Aorta (tissue), 5 donors: ENCODE results near the gene TSPAN16. TPM values are rescaled to one million over a fixed set of nuclear protein-coding genes. Genes with fewer than 3 reads are reported as not detected.
"Not testable (repeated sequence)": the region's sequence is repeated elsewhere in the genome, so short reads cannot be mapped to it uniquely, and the experiment has no call there.

ENCODE experiments used
- ATAC-seq: fragments of 200-7000 bp; cut with Tn5 transposase; one replicate; pipeline ENCODE4 v1.9.1; 2022; ENCODE audit warnings: moderate library complexity; ENCODE audit not compliant: low FRiP score
- DNase-seq, 2 donors: peaks; one replicate each; pipeline ENCODE4 v3.0.0-alpha.2; 2020
- H3K27ac ChIP-seq, 2 donors: one replicate each; pipeline ENCODE4 v1.5.1; 2013; ENCODE audit warnings: low read length in 2 of 2, mild to moderate bottlenecking in 2 of 2, moderate library complexity in 2 of 2, control low read depth in 1 of 2, inconsistent platforms in 1 of 2, low read depth in 1 of 2
- H3K27me3 ChIP-seq, 2 donors: one replicate each; pipeline ENCODE4 v1.6.1; 2013; ENCODE audit warnings: control low read depth in 1 of 2, low read length in 1 of 2, mild to moderate bottlenecking in 1 of 2, moderate library complexity in 1 of 2; ENCODE audit not compliant: insufficient read depth in 2 of 2, control insufficient read depth in 1 of 2
- H3K36me3 ChIP-seq, 2 donors: one replicate each; pipeline ENCODE4 v1.6.1; 2013; ENCODE audit warnings: control low read depth in 1 of 2, low read length in 1 of 2, mild to moderate bottlenecking in 1 of 2; ENCODE audit not compliant: insufficient read depth in 2 of 2, control insufficient read depth in 1 of 2
- H3K4me1 ChIP-seq, 2 donors: one replicate each; pipeline ENCODE4 v1.6.1; 2013; ENCODE audit warnings: low read length in 2 of 2, control low read depth in 1 of 2, mild to moderate bottlenecking in 1 of 2, moderate library complexity in 1 of 2; ENCODE audit not compliant: insufficient read depth in 2 of 2, control insufficient read depth in 1 of 2
- H3K4me3 ChIP-seq, 2 donors: one replicate each; pipeline ENCODE4 v1.5.1; 2013; ENCODE audit warnings: low read length in 2 of 2, control low read depth in 1 of 2, mild to moderate bottlenecking in 1 of 2
- H3K9me3 ChIP-seq: one replicate; pipeline ENCODE4 v1.6.1; 2013; ENCODE audit warnings: mild to moderate bottlenecking, low read length; ENCODE audit not compliant: control insufficient read depth
- WGBS, 2 donors: extraction: QIAGEN DNeasy Blood & Tissue Kit; methylation state at CpG; one replicate each; pipeline ENCODE4 v1.1.7; 2013; 5-methylcytosine and 5-hydroxymethylcytosine counted together
- intact Hi-C, 2 donors: fragments of 100-400 bp; cut with DNase I; formaldehyde crosslinking; loops; one replicate each; pipeline versions ENCODE4 v1.14.2 to v1.15.0; 2022
- polyA plus RNA-seq, 2 donors: library from polyadenylated mRNA; stranded (reverse); fragments of 200-250 nt; gene quantifications; one replicate each; pipeline ENCODE4 v1.2.3, GENCODE V29; 2013
- total RNA-seq, 2 donors: library from RNA; stranded (reverse); fragmentation: NEBNext Ultra II Directional; extraction: Animal tissue kit (Norgen Biotek cat#: 25700); gene quantifications; one replicate each; pipeline ENCODE4 v1.2.1, GENCODE V29; 2021
- donor health status: healthy with polysubstance abuse.
- donor health status: Bipolar disorder and iron deficiency.
- donor health status: DM: no; HTN: no; CAD: no.
- donor health status: DM: no; HTN: no; CAD: no.
- donor health status: DM: yes; HTN: yes; CAD: no.

Gene TSPAN16
- total and polyA plus RNA-seq, 4 donors = not detected

- Histone ChIP-seq H3K4me1 (no peaks in the 10 kb centered on the region), H3K36me3 (peaks cover 0 to 6% of the 10 kb centered on the region in 2 donors), H3K27me3 (no peaks in the 10 kb centered on the region), H3K4me3 (no peak overlapping the region), H3K27ac (no peak overlapping the region), H3K9me3 (no peaks in the 10 kb centered on the region)
- DNase-seq (no peak), ATAC-seq (no peak)
- WGBS, 2 donors = 95 to 98% methylated on average over 5 of the region's 5 CpGs
- intact Hi-C loops = no loop called here
Observed at GRCh38 chr19:11332822-11333221, 36.9 kb downstream of the TSPAN16 start.

GRCh38 chr19:11333838-11334237 is 37.9 kb downstream of the TSPAN16 start:
- H3K4me3 ChIP-seq = not testable (repeated sequence)

GRCh38 chr19:11335449-11336146 is 39.6 kb downstream of the TSPAN16 start:
- ATAC-seq = no peak
- intact Hi-C loops = loop anchor here in 1 of 2 donors (5.0 kb wide), 2 partner anchors 38 to 42 kb away; partner anchors contain the start of gene TSPAN16
- H3K27me3 ChIP-seq = no peaks in the 10 kb centered on the region
- H3K4me3 ChIP-seq = no peak overlapping the region
- no peak for DNase-seq
- H3K9me3 ChIP-seq = no peaks in the 10 kb centered on the region
- 91 to 92% methylated on average over 17 of the region's 17 CpGs for WGBS, 2 donors
- H3K36me3 ChIP-seq = peaks cover 0 to 6% of the 10 kb centered on the region in 2 donors
- H3K4me1 ChIP-seq = no peaks in the 10 kb centered on the region
- H3K27ac ChIP-seq = no peak overlapping the region

More at GRCh38 chr19:11333838-11334237, 37.9 kb downstream of the TSPAN16 start:
- intact Hi-C loops, H3K4me1 ChIP-seq, H3K27me3 ChIP-seq, H3K9me3 ChIP-seq, DNase-seq, ATAC-seq, H3K27ac ChIP-seq, H3K36me3 ChIP-seq: not testable (repeated sequence)
- 80 to 83% methylated on average over 9 of the region's 9 CpGs for WGBS, 2 donors

- no peak overlapping the region for H3K27ac ChIP-seq
- intact Hi-C loops = loop anchor here in 1 of 2 donors (5.0 kb wide), 2 partner anchors 40 kb away; partner anchors contain the start of gene TSPAN16
- no peak for ATAC-seq
- H3K36me3 ChIP-seq = peaks cover 0 to 6% of the 10 kb centered on the region in 2 donors
- WGBS, 2 donors = 88 to 93% methylated on average over 13 to 14 of the region's 14 CpGs
- H3K4me3 ChIP-seq = no peak overlapping the region
- H3K9me3 ChIP-seq = no peaks in the 10 kb centered on the region
- no peaks in the 10 kb centered on the region for H3K4me1 ChIP-seq
- H3K27me3 ChIP-seq = no peaks in the 10 kb centered on the region
- DNase-seq = no peak
Observed at GRCh38 chr19:11337080-11337479, 41.1 kb downstream of the TSPAN16 start.

GRCh38 chr19:11338121-11338520 is 42.2 kb downstream of the TSPAN16 start:
- DNase-seq (no peak), ATAC-seq (no peak)
- 57 to 66% methylated on average over 7 of the region's 7 CpGs for WGBS, 2 donors
- Histone ChIP-seq H3K4me3 (no peak overlapping the region), H3K27me3 (no peaks in the 10 kb centered on the region), H3K27ac (no peak overlapping the region), H3K9me3 (no peaks in the 10 kb centered on the region), H3K36me3 (peaks cover 0 to 6% of the 10 kb centered on the region in 2 donors), H3K4me1 (no peaks in the 10 kb centered on the region)
- intact Hi-C loops = loop anchor here in 1 of 2 donors (5.0 kb wide), 2 partner anchors 39 to 41 kb away; partner anchors contain the start of gene TSPAN16

- 10 to 11% methylated on average over 21 of the region's 21 CpGs for WGBS, 2 donors
- intact Hi-C loops = loop anchor here in 1 of 2 donors (5.0 kb wide), 2 partner anchors 39 to 41 kb away; partner anchors contain the start of gene TSPAN16
- H3K9me3 ChIP-seq = no peaks in the 10 kb centered on the region
- peak; percentile 49 for ATAC-seq
- no peaks in the 10 kb centered on the region for H3K4me1 ChIP-seq
- peaks cover 0 to 4% of the 10 kb centered on the region in 2 donors for H3K36me3 ChIP-seq
- peak overlapping the region; percentile 58 to 72 for H3K4me3 ChIP-seq
- no peak for DNase-seq
- no peak overlapping the region for H3K27ac ChIP-seq
- H3K27me3 ChIP-seq = no peaks in the 10 kb centered on the region
Observed at GRCh38 chr19:11338569-11339253, 42.8 kb downstream of the TSPAN16 start.

- ATAC-seq (peak; percentile 93), DNase-seq (peak; percentile 96 to 97)
- Histone ChIP-seq H3K36me3 (peaks cover 0 to 4% of the 10 kb centered on the region in 2 donors), H3K4me3 (peak within 1 kb of the TSS; percentile 58 to 72), H3K4me1 (no peaks in the 10 kb centered on the region), H3K27ac (peak within 1 kb of the TSS in 1 of 2 donors; percentile 7), H3K27me3 (no peaks in the 10 kb centered on the region), H3K9me3 (no peaks in the 10 kb centered on the region)
- intact Hi-C loops = loop anchor here in 1 of 2 donors (5.0 kb wide), 2 partner anchors 38 to 42 kb away; partner anchors contain the start of gene TSPAN16
- 5 to 6% methylated on average over 46 to 53 of the region's 53 CpGs for WGBS, 2 donors
Observed at GRCh38 chr19:11339254-11340098, 43.5 kb downstream of the TSPAN16 start, which contains the start of gene RAB3D. TSS of gene RAB3D (minus strand) at chr19:11339657. CDS start at chr19:11337399, 2,258 bp downstream.

GRCh38 chr19:11340099-11340467 is 44.1 kb downstream of the TSPAN16 start:
- H3K27me3 ChIP-seq, H3K9me3 ChIP-seq, H3K4me1 ChIP-seq, H3K4me3 ChIP-seq, ATAC-seq, H3K36me3 ChIP-seq, intact Hi-C loops, DNase-seq: not testable (repeated sequence)
- WGBS, 2 donors = 77 to 80% methylated on average over 8 of the region's 8 CpGs
- peak overlapping the region in 1 of 2 donors; percentile 7 for H3K27ac ChIP-seq
